Measurements from ENCODE around the gene INAFM2. TPM values are rescaled to one million over a fixed set of nuclear protein-coding genes. Genes with fewer than 3 reads are reported as not detected.

Gene INAFM2
- total RNA-seq, 1 donor from 2014 or later = 11.5 TPM

GRCh38 chr15:40287505-40287904 is 36.0 kb upstream of the INAFM2 start:
- H3K4me1 ChIP-seq (ENCODE audit: control insufficient read depth in 3 of 3, insufficient read depth in 3 of 3, low read length in 3 of 3) = peaks cover 12 to 23% (median 20%) of the 10 kb centered on the region in 3 donors
- H3K9ac ChIP-seq (ENCODE audit: low read depth in 1 of 3, low read length in 3 of 3) = peak overlapping the region in 1 of 3 donors; percentile 16
- H3K27ac ChIP-seq (ENCODE audit: low read depth, low read length) = no peak overlapping the region
- no peaks in the 10 kb centered on the region for H3K9me3 ChIP-seq (ENCODE audit: control insufficient read depth in 3 of 3, low read length in 3 of 3)
- no peak overlapping the region for H3K4me3 ChIP-seq (ENCODE audit: low read length in 3 of 3)
- H3K27me3 ChIP-seq (ENCODE audit: control insufficient read depth in 3 of 3, insufficient read depth in 3 of 3, low read length in 3 of 3) = peaks cover 23 to 41% (median 27%) of the 10 kb centered on the region in 3 donors
- H3K36me3 ChIP-seq (ENCODE audit: control insufficient read depth in 3 of 3, insufficient read depth in 3 of 3, low read length in 3 of 3) = no peaks in the 10 kb centered on the region

- Histone ChIP-seq H3K9me3 (ENCODE audit: control insufficient read depth in 3 of 3, low read length in 3 of 3) (no peaks in the 10 kb centered on the region), H3K36me3 (ENCODE audit: control insufficient read depth in 3 of 3, insufficient read depth in 3 of 3, low read length in 3 of 3) (no peaks in the 10 kb centered on the region), H3K27ac (ENCODE audit: low read depth, low read length) (no peak overlapping the region), H3K27me3 (ENCODE audit: control insufficient read depth in 3 of 3, insufficient read depth in 3 of 3, low read length in 3 of 3) (peaks cover 19 to 36% (median 22%) of the 10 kb centered on the region in 3 donors), H3K4me1 (ENCODE audit: control insufficient read depth in 3 of 3, insufficient read depth in 3 of 3, low read length in 3 of 3) (peaks cover 12 to 18% (median 17%) of the 10 kb centered on the region in 3 donors), H3K4me3 (ENCODE audit: low read length in 3 of 3) (no peak overlapping the region), H3K9ac (ENCODE audit: low read depth in 1 of 3, low read length in 3 of 3) (no peak overlapping the region)
Measured at GRCh38 chr15:40287968-40288367, 35.5 kb upstream of the INAFM2 start.

- no peaks in the 10 kb centered on the region for H3K36me3 ChIP-seq (ENCODE audit: control insufficient read depth in 3 of 3, insufficient read depth in 3 of 3, low read length in 3 of 3)
- no peak overlapping the region for H3K27ac ChIP-seq (ENCODE audit: low read depth, low read length)
- H3K9ac ChIP-seq (ENCODE audit: low read depth in 1 of 3, low read length in 3 of 3) = no peak overlapping the region
- peaks cover 11 to 24% (median 12%) of the 10 kb centered on the region in 3 donors for H3K27me3 ChIP-seq (ENCODE audit: control insufficient read depth in 3 of 3, insufficient read depth in 3 of 3, low read length in 3 of 3)
- no peaks in the 10 kb centered on the region for H3K9me3 ChIP-seq (ENCODE audit: control insufficient read depth in 3 of 3, low read length in 3 of 3)
- H3K4me1 ChIP-seq (ENCODE audit: control insufficient read depth in 3 of 3, insufficient read depth in 3 of 3, low read length in 3 of 3) = peaks cover 12 to 17% (median 15%) of the 10 kb centered on the region in 3 donors
- H3K4me3 ChIP-seq (ENCODE audit: low read length in 3 of 3) = no peak overlapping the region
Measured at GRCh38 chr15:40289140-40289775, 34.2 kb upstream of the INAFM2 start.

GRCh38 chr15:40290545-40290917 is 33.0 kb upstream of the INAFM2 start:
- no peaks in the 10 kb centered on the region for H3K9me3 ChIP-seq (ENCODE audit: control insufficient read depth in 3 of 3, low read length in 3 of 3)
- H3K27ac ChIP-seq (ENCODE audit: low read depth, low read length) = no peak overlapping the region
- H3K9ac ChIP-seq (ENCODE audit: low read depth in 1 of 3, low read length in 3 of 3) = no peak overlapping the region
- no peak overlapping the region for H3K4me3 ChIP-seq (ENCODE audit: low read length in 3 of 3)
- H3K4me1 ChIP-seq (ENCODE audit: control insufficient read depth in 3 of 3, insufficient read depth in 3 of 3, low read length in 3 of 3) = peaks cover 12 to 21% (median 17%) of the 10 kb centered on the region in 3 donors
- no peaks in the 10 kb centered on the region for H3K36me3 ChIP-seq (ENCODE audit: control insufficient read depth in 3 of 3, insufficient read depth in 3 of 3, low read length in 3 of 3)
- peaks cover 11 to 21% (median 12%) of the 10 kb centered on the region in 3 donors for H3K27me3 ChIP-seq (ENCODE audit: control insufficient read depth in 3 of 3, insufficient read depth in 3 of 3, low read length in 3 of 3)

DNA sequence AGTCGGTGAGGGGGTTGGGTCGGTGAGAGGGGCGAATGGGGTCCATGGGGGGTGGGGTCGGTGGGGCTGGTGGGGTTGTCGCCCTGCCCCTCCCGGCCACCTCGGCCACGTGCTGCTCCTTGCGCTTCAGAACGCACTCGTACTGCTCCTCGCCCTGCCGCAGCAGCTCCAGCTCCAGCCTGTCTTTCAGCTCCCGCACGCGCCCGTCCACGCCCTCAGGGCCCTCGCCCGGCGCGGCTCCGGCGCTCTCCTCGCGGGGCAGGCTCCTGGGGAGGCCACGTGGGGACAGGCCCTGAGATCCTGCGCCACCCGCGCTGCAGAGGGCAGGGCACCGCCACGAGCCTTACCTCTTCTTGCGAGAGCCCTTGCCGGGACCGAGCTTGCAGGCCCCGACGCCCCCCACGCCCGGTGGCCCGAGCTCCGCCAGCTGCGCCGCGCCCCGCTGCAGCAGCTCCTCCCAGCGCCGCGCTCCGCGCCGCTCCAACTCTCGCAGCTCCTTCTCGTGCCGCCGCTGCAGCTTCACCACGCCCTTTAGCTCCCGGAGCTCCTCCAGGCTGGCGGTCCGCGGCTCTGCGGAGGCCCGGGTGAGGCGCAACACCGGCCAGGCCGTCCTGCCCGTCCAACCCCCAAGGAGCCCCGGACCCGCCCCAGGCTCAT is 32.4 kb upstream of the INAFM2 start:
- Histone ChIP-seq H3K27me3 (ENCODE audit: control insufficient read depth in 3 of 3, insufficient read depth in 3 of 3, low read length in 3 of 3) (peaks cover 11 to 25% (median 12%) of the 10 kb centered on the region in 3 donors), H3K4me1 (ENCODE audit: control insufficient read depth in 3 of 3, insufficient read depth in 3 of 3, low read length in 3 of 3) (peaks cover 16 to 26% (median 18%) of the 10 kb centered on the region in 3 donors), H3K9me3 (ENCODE audit: control insufficient read depth in 3 of 3, low read length in 3 of 3) (no peaks in the 10 kb centered on the region), H3K9ac (ENCODE audit: low read depth in 1 of 3, low read length in 3 of 3) (peak overlapping the region in 1 of 3 donors; percentile 8), H3K4me3 (ENCODE audit: low read length in 3 of 3) (peak overlapping the region in 2 of 3 donors; percentile 52 to 54), H3K27ac (ENCODE audit: low read depth, low read length) (no peak overlapping the region), H3K36me3 (ENCODE audit: control insufficient read depth in 3 of 3, insufficient read depth in 3 of 3, low read length in 3 of 3) (no peaks in the 10 kb centered on the region)

DNA sequence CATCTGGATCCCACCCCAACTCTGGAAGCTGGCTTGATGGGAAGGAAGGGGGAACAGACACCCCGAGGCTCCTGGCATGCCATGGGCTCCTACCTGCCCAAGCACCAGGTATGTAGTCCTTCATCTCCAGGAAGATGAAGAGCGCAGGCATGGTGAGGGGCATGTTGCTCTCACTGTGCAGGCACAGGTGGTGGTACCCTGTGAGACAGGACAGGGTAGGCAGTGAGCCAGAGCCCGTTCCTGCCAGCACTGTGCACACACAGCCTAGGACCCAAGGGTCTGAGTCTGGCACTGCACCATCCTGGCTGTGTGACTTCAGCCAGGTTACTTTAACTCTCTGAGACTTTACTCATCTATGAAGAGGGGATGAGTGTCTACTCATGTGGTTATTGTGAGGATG is 31.2 kb upstream of the INAFM2 start:
- Histone ChIP-seq H3K27me3 (ENCODE audit: control insufficient read depth in 3 of 3, insufficient read depth in 3 of 3, low read length in 3 of 3) (peaks cover 11 to 25% (median 12%) of the 10 kb centered on the region in 3 donors), H3K9me3 (ENCODE audit: control insufficient read depth in 3 of 3, low read length in 3 of 3) (no peaks in the 10 kb centered on the region), H3K9ac (ENCODE audit: low read depth in 1 of 3, low read length in 3 of 3) (no peak overlapping the region), H3K4me1 (ENCODE audit: control insufficient read depth in 3 of 3, insufficient read depth in 3 of 3, low read length in 3 of 3) (peaks cover 13 to 20% (median 17%) of the 10 kb centered on the region in 3 donors), H3K36me3 (ENCODE audit: control insufficient read depth in 3 of 3, insufficient read depth in 3 of 3, low read length in 3 of 3) (no peaks in the 10 kb centered on the region), H3K27ac (ENCODE audit: low read depth, low read length) (no peak overlapping the region), H3K4me3 (ENCODE audit: low read length in 3 of 3) (no peak overlapping the region)

DNA sequence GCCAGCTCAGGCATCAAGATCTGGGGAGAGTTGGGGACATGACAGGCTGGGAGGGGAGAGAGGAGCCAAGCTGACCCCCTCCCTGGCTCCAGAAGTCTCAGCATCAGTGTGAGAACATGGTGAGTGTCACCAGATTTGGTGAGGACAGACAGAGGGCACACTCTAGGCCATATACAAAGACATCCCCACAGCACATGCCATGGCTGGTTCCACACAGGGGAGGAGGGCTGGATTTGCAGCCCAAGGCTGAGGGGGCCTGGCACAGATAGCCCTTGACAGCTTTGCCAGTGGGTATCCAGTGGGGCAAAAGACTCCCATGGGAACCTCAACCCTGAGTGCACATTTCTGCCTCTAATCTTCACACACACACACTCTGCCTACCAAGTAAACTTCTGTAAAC is 30.5 kb upstream of the INAFM2 start:
- no peaks in the 10 kb centered on the region for H3K9me3 ChIP-seq (ENCODE audit: control insufficient read depth in 3 of 3, low read length in 3 of 3)
- H3K9ac ChIP-seq (ENCODE audit: low read depth in 1 of 3, low read length in 3 of 3) = no peak overlapping the region
- no peak overlapping the region for H3K4me3 ChIP-seq (ENCODE audit: low read length in 3 of 3)
- H3K27me3 ChIP-seq (ENCODE audit: control insufficient read depth in 3 of 3, insufficient read depth in 3 of 3, low read length in 3 of 3) = peaks cover 11 to 25% (median 12%) of the 10 kb centered on the region in 3 donors
- peaks cover 7 to 14% (median 14%) of the 10 kb centered on the region in 3 donors for H3K4me1 ChIP-seq (ENCODE audit: control insufficient read depth in 3 of 3, insufficient read depth in 3 of 3, low read length in 3 of 3)
- no peaks in the 10 kb centered on the region for H3K36me3 ChIP-seq (ENCODE audit: control insufficient read depth in 3 of 3, insufficient read depth in 3 of 3, low read length in 3 of 3)
- no peak overlapping the region for H3K27ac ChIP-seq (ENCODE audit: low read depth, low read length)

DNA sequence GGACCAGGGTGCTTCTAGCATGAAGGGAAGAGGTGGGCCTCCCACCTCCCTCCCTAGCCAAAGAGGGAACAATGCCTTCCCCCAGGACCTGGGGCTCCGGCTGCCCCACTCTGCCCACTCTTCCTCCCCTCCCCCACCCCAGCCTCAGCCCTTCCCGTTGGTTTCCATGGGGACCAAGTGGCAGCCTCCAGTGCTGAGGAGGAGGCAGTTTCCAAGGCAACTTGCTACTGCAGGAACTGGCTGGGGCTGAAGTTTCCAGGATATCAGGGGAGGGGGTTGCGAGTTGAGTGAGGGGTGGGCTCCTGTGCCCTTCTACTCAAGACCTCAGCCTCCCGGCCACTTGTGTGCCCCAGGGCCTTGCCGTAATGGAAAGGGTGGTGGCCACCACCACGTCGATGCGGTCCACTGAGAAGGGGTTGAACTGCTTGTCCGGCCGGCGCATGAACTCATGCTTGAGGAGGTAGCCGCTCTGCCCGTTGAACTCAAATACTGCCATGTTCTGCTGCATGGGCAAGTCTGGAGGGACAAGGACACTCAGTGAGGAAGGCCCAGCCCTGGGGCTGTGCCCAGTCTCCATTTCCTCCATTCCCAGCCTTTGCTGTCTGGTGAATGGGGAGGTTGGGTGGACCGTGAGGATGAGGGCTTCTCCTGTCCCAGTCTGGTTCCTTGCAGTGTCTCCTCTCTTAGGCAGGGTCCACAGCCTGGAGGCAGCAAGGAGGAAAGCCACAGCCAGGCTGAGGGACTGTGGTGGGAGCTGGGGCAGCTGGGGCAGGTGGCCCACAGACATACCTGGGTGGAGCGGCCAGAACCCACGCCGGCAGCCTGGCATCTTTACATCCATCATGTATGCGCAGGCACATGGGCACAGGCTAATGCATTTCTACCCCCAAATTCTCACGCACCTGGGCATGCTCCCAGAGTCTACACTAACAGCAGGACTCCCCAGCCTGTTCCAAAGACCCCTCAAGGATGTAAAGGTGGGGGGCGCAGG is 29.3 kb upstream of the INAFM2 start:
- no peak overlapping the region for H3K4me3 ChIP-seq (ENCODE audit: low read length in 3 of 3)
- H3K4me1 ChIP-seq (ENCODE audit: control insufficient read depth in 3 of 3, insufficient read depth in 3 of 3, low read length in 3 of 3) = peaks cover 7 to 13% (median 12%) of the 10 kb centered on the region in 3 donors
- H3K27ac ChIP-seq (ENCODE audit: low read depth, low read length) = no peak overlapping the region
- H3K27me3 ChIP-seq (ENCODE audit: control insufficient read depth in 3 of 3, insufficient read depth in 3 of 3, low read length in 3 of 3) = peaks cover 11 to 25% (median 12%) of the 10 kb centered on the region in 3 donors
- no peak overlapping the region for H3K9ac ChIP-seq (ENCODE audit: low read depth in 1 of 3, low read length in 3 of 3)
- H3K36me3 ChIP-seq (ENCODE audit: control insufficient read depth in 3 of 3, insufficient read depth in 3 of 3, low read length in 3 of 3) = peaks cover 0 to 4% (median 0%) of the 10 kb centered on the region in 3 donors
- peaks cover 0 to 3% (median 0%) of the 10 kb centered on the region in 3 donors for H3K9me3 ChIP-seq (ENCODE audit: control insufficient read depth in 3 of 3, low read length in 3 of 3)

DNA sequence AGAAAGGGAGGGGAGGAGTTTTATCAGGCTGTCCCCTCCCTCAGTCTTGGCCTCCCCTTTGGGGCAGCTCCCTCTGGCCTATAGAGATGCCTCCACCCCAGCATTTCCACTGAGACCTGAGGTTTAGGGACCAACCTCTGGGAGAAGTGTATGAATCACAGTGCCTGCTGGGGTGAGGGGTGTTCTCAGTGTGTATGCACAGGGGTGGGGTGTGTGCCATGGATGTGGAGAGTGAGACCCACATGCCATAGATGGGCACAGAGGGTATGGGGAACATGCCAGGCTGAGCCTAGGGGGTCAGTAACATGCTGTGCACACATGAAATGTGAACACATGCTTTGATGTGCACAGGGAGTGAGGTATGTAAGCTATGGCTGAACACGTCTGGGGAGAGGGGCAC is 28.2 kb upstream of the INAFM2 start:
- Histone ChIP-seq H3K9ac (ENCODE audit: low read depth in 1 of 3, low read length in 3 of 3) (peak overlapping the region in 1 of 3 donors; percentile 25), H3K4me1 (ENCODE audit: control insufficient read depth in 3 of 3, insufficient read depth in 3 of 3, low read length in 3 of 3) (peaks cover 7 to 13% (median 9%) of the 10 kb centered on the region in 3 donors), H3K27me3 (ENCODE audit: control insufficient read depth in 3 of 3, insufficient read depth in 3 of 3, low read length in 3 of 3) (peaks cover 11 to 15% (median 12%) of the 10 kb centered on the region in 3 donors), H3K9me3 (ENCODE audit: control insufficient read depth in 3 of 3, low read length in 3 of 3) (peaks cover 0 to 5% (median 0%) of the 10 kb centered on the region in 3 donors), H3K36me3 (ENCODE audit: control insufficient read depth in 3 of 3, insufficient read depth in 3 of 3, low read length in 3 of 3) (peaks cover 0 to 4% (median 0%) of the 10 kb centered on the region in 3 donors), H3K27ac (ENCODE audit: low read depth, low read length) (no peak overlapping the region), H3K4me3 (ENCODE audit: low read length in 3 of 3) (no peak overlapping the region)
